Measurements from ENCODE around the gene TRMT61A. TPM values are rescaled to one million over a fixed set of nuclear protein-coding genes. Genes with fewer than 3 reads are reported as not detected.

Gene TRMT61A
- polyA plus RNA-seq, 1 experiment = 11.7 TPM

- no peak for TF ChIP-seq CTCF (IDR thresholded peaks at IDR 0.05; ENCODE audit: insufficient read depth, low read depth, low read length)
These were observed 40.0 kb upstream of the TRMT61A start for GRCh38 chr14:103488960-103489359.

GRCh38 chr14:103489621-103490020 lies 39.4 kb upstream of the TRMT61A start:
- peaks cover 11% of the 10 kb centered on the region for H3K36me3 ChIP-seq (ENCODE audit: control insufficient read depth, insufficient read depth, low read length)
- no peak overlapping the region for H3K4me3 ChIP-seq (ENCODE audit: low read depth, low read length)
- ChIA-PET CTCF (interaction anchor here (0.7 kb wide), 1 partner anchor 12 kb away, joined by 3 read pairs; no protein-coding TSS in a partner anchor), POLR2A (no interaction called here)
- H3K27me3 ChIP-seq (ENCODE audit: control insufficient read depth, insufficient read depth, low read length) = no peaks in the 10 kb centered on the region
- DNase-seq (ENCODE audit: low read depth) = no peak
- TF ChIP-seq CTCF (IDR thresholded peaks at IDR 0.05; ENCODE audit: insufficient read depth, low read depth, low read length) = no peak

More at GRCh38 chr14:103488960-103489359, 40.0 kb upstream of the TRMT61A start:
- ChIA-PET POLR2A (no interaction called here), CTCF (interaction anchor here (0.7 to 1.0 kb wide), 3 partner anchors 13 to 155 kb away, joined by 3 to 4 read pairs (median 3); partner anchors contain the start of gene EIF5)
- H3K4me3 ChIP-seq (ENCODE audit: low read depth, low read length) = no peak overlapping the region
- DNase-seq (ENCODE audit: low read depth) = peak; percentile 14
- no peaks in the 10 kb centered on the region for H3K27me3 ChIP-seq (ENCODE audit: control insufficient read depth, insufficient read depth, low read length)
- H3K36me3 ChIP-seq (ENCODE audit: control insufficient read depth, insufficient read depth, low read length) = peaks cover 11% of the 10 kb centered on the region

DNA sequence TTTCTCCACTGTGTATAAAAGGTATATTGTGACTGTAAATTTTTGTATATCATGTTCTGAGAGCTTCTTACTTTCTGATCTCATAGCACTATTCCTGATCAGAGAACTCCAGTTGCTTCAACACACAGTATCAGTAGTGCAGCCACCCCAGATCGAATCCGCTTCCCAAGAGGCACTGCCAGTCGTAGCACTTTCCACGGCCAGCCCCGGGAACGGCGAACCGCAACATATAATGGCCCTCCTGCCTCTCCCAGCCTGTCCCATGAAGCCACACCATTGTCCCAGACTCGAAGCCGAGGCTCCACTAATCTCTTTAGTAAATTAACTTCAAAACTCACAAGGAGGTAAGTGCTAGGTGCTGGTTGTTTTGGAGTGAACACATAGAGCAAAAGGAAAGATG lies 37.3 kb upstream of the TRMT61A start:
- no peaks in the 10 kb centered on the region for H3K27me3 ChIP-seq (ENCODE audit: control insufficient read depth, insufficient read depth, low read length)
- TF ChIP-seq CTCF (IDR thresholded peaks at IDR 0.05; ENCODE audit: insufficient read depth, low read depth, low read length) = no peak
- DNase-seq (ENCODE audit: low read depth) = no peak
- peaks cover 17% of the 10 kb centered on the region for H3K36me3 ChIP-seq (ENCODE audit: control insufficient read depth, insufficient read depth, low read length)
- ChIA-PET POLR2A (no interaction called here), CTCF (interaction anchor here (0.6 to 1.6 kb wide), 2 partner anchors 8 to 10 kb away, joined by 3 to 6 read pairs; no protein-coding TSS in a partner anchor)
- no peak overlapping the region for H3K4me3 ChIP-seq (ENCODE audit: low read depth, low read length)

DNA sequence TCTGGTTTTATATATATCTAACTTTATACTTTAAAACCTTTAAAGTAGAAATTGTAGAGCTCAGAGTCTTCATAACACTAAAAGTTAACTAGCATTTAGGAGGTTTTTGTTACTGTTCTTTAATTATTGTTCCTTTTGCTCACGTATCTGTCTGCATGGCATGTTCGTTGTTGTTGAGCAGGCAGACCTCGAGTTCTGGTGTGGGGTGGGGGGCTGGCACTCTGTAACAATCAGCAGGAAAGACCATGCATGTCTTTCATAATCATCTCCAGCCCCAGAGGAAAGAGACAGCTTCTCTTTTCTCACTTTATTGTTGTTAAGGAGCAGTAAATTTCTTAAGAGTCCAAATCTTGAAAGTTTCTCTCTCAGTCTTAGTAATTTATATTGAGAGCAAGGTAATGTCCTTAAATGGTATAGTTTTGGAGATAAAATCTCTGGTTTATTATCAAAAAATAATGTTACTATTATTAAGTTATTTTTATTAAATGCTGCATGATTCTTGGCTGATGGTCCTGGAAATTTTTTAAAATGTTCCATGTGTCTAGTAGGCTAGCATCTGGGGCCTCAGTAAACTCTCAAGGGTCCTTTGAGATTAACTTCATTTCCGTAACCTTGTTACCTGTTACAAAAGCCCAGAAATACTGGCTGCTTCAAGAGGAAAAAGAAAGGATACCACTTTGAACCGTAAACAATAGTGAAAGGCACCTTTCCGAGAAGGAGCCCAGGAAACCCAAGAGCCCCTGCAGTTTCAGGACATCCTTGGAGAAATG lies 36.7 kb upstream of the TRMT61A start:
- H3K4me3 ChIP-seq (ENCODE audit: low read depth, low read length) = no peak overlapping the region
- ChIA-PET POLR2A (no interaction called here), CTCF (interaction anchor here (0.6 to 1.6 kb wide), 2 partner anchors 8 to 9 kb away, joined by 3 to 6 read pairs; no protein-coding TSS in a partner anchor)
- no peak for TF ChIP-seq CTCF (IDR thresholded peaks at IDR 0.05; ENCODE audit: insufficient read depth, low read depth, low read length)
- no peaks in the 10 kb centered on the region for H3K27me3 ChIP-seq (ENCODE audit: control insufficient read depth, insufficient read depth, low read length)
- DNase-seq (ENCODE audit: low read depth) = no peak
- H3K36me3 ChIP-seq (ENCODE audit: control insufficient read depth, insufficient read depth, low read length) = peaks cover 15% of the 10 kb centered on the region

DNA sequence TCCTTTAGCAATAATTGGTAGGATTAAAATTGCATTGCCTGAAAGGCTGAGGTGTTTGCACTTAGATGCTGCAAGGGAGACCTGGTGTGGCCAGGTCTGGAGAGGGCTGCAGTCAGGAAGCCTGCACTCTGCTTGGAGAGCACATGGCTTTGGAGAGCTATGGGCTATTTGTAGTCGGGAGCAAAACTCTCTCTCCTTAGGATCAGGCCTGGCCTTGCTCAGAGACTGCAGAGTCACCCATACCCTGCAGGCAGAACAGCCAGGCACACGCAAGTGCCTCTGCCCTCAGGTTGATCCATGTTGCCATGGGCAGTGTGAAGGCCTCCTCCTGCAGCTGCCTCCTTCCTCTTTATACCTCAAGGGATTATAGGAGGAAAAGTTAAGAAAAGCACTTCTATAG lies 33.1 kb upstream of the TRMT61A start:
- no peak overlapping the region for H3K4me3 ChIP-seq (ENCODE audit: low read depth, low read length)
- CTCF ChIA-PET = interaction anchor here (1.3 kb wide), 2 partner anchors 23 to 89 kb away, joined by 3 to 4 read pairs; no protein-coding TSS in a partner anchor
- POLR2A ChIA-PET = no interaction called here
- H3K36me3 ChIP-seq (ENCODE audit: control insufficient read depth, insufficient read depth, low read length) = peaks cover 19% of the 10 kb centered on the region
- no peaks in the 10 kb centered on the region for H3K27me3 ChIP-seq (ENCODE audit: control insufficient read depth, insufficient read depth, low read length)
- DNase-seq (ENCODE audit: low read depth) = no peak
- TF ChIP-seq CTCF (IDR thresholded peaks at IDR 0.05; ENCODE audit: insufficient read depth, low read depth, low read length) = no peak

Data from BJ (cell line).